SH-SY5Y (cell line): Measurements from ENCODE around the gene KPTN.

Experiments used
- GATA2 ChIP-seq: IDR thresholded peaks from 2 replicates; pipeline ENCODE4 v1.6.1; 2011; ENCODE audit warnings: mild to moderate bottlenecking, low read depth, low read length
- GATA3 ChIP-seq: IDR thresholded peaks from 2 replicates; pipeline ENCODE4 v1.6.1; 2011; ENCODE audit warnings: low read depth, mild to moderate bottlenecking, low read length, moderate library complexity

- TF ChIP-seq GATA2 (no peak), GATA3 (no peak)
Measured at GRCh38 chr19:47450478-47450877, 33.5 kb downstream of the KPTN start.
